Cardiac septum (tissue), 1 donor: ENCODE data around the gene HDAC9. TPM values are rescaled to one million over a fixed set of nuclear protein-coding genes. Genes with fewer than 3 reads are reported as not detected.
"Not testable (repeated sequence)": the region's sequence is repeated elsewhere in the genome, so short reads cannot be mapped to it uniquely, and the experiment has no call there.

Source experiments
- DNase-seq: peaks from one replicate; pipeline ENCODE4 v3.0.0-alpha.2; 2020; ENCODE audit warnings: low spot score
- intact Hi-C: fragments of 100-400 bp; cut with DNase I; formaldehyde crosslinking; loops from one replicate; pipeline ENCODE4 v1.14.0; 2022
- total RNA-seq: library from RNA; stranded (reverse); fragmentation: NEBNext Ultra II Directional; extraction: Animal tissue kit (Norgen Biotek cat#: 25700); gene quantifications from one replicate; pipeline ENCODE4 v1.2.1, GENCODE V29; 2021
- donor health status: DM: no; HTN: no; CAD: no.

The HDAC9 gene
- total RNA-seq, 1 donor from 2014 or later = 87.5 TPM

DNA sequence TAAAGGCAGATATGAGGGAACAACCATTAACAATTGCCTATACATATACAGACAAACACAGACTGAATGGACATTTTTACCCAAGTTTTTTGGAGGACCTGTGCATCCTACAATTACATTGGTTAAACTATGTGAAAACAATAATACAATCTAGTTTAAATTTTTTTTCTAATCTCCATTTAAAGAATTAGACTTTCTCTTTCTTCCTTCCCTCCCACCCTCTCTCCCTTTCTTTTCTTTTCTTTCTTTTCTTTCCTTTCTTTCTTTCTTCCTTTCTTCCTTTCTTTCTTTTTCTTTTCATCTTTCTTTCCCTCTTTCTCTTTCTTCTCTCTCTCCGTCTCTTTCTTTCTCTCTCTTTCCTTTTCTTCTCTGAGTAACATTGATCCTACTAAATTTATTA, 183.7 kb downstream of the HDAC9 start:
- no peak for DNase-seq
- intact Hi-C loops = no loop called here

- intact Hi-C loops = no loop called here
- no peak for DNase-seq
Measured at GRCh38 chr7:18680576-18680975, 185.0 kb downstream of the HDAC9 start.

- DNase-seq = no peak
- intact Hi-C loops = no loop called here
Measured at GRCh38 chr7:18684916-18685315, 189.4 kb downstream of the HDAC9 start.

DNA sequence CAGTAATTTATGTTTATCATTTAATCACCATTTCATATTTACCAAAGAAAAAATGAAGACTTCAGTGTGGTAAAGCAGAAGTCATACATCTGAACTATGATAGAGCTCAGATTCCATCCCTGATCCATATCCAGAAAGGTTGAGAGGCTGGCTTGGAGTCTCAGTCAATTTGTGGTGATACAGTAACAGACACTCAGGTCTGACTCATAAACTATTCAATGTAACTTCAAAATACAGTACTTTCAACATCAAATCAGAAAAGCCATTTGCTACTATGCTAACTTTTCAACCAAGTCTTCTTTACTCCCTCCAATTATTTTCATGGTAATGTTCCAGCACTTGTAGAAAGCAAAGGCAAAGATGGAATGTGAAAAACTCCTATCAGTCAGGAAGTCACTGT, 190.4 kb downstream of the HDAC9 start:
- intact Hi-C loops = no loop called here
- no peak for DNase-seq

DNA sequence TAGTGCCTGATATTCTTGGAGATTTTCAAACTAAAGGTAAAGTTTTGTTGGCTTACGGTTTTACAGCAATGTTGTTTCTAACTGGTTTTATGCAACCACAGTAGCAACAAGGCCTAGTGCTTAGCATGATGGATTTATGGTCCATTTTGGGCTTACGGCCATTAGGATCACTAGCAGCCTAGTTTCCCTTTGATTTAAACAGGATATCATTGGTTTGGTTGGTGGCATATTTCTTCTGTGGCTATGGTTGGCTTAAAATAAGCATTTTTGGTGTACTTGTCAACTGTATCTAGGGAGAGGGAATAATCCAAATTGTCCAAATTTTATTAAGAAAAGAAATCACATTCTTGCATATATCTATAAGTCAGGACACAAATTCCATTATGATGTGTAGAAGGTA, 194.0 kb downstream of the HDAC9 start:
- intact Hi-C loops = no loop called here
- no peak for DNase-seq

- intact Hi-C loops = no loop called here
- DNase-seq = no peak
Measured at GRCh38 chr7:18693406-18693805, 197.9 kb downstream of the HDAC9 start.

GRCh38 chr7:18693816-18694215, 198.3 kb downstream of the HDAC9 start:
- intact Hi-C loops = no loop called here
- DNase-seq = no peak

- intact Hi-C loops = no loop called here
Measured at GRCh38 chr7:18694484-18694883, 198.9 kb downstream of the HDAC9 start.

DNA sequence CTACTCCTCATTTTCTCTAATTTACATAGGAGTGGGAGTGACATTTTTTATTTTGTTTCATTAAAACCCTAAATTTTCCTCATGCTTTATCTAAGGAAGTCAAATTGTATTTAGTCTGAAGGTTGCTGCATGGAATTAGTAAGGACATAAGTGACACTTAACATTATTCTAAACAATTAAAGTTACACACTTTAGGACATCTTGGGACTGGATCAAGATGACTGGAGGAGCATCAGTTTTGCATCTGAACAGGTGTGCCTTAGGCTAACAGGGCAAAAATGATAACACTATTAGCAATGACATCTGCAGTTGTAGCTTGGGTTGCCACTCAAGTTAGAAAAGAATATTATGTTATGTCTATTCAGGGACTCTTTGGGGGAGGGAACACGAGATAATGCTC, 199.4 kb downstream of the HDAC9 start:
- no peak for DNase-seq
- intact Hi-C loops = no loop called here

More at GRCh38 chr7:18694484-18694883, 198.9 kb downstream of the HDAC9 start:
- no peak for DNase-seq

DNA sequence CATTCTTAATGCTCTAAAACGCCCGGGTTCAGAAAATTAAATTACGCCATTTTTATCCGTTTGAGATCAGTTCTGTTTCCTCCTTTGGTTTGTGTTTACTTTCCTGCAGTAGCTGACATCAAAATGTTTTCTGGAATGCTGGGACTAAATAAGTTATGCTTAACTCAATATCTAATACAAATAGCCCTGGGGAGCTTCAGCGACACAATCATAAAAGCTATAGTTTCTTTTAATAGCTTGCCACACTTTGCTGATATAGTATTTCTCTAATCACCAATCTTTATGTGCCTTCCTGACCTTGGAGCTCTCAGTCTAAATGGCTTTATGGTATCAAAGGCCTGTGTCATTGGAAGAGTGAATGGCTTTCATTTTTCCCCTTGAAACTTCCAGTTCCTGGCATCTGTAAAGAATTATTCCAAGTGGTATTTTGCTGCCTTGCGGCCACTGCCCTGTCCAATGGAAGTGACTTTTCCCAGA, 202.7 kb downstream of the HDAC9 start:
- intact Hi-C loops = no loop called here
- DNase-seq = no peak

GRCh38 chr7:18700147-18700546, 204.6 kb downstream of the HDAC9 start:
- intact Hi-C loops = no loop called here
- DNase-seq = no peak

DNA sequence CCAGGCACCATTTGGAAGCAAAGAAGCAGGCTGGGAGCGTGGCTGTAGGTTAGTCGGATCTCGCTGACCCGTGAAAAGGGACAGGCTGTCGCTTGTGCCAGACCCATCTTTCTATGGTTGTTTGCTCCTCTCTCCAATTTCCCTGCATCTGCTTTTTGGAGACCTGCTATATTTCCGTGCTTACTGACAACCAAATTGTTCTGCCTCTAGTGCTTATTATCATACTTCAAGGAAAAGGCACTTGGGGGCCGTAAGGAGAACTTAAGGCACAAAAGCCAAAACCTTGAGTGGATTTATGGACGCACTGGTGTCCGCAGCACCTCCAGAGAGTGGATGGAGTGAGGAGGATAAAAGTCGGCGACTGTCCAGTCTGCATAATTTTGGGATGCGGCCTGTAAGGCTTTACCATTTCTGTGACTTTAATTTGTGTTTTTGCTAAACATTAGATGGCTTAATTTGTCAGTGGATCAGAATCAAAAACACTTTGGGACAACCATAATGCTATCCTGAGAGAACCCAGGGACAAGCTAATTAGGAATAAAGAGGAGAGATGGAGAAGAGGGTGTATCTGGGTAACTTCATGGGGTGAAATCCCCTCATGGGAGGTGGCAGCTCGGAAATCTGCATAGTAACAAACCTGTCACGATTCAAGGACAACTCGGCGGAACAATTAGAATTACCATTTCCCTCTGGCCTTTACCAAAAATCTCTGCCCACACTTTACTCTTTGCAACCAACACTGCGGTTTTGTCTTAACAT, 206.7 kb downstream of the HDAC9 start:
- no peak for DNase-seq
- intact Hi-C loops = no loop called here

GRCh38 chr7:18703685-18704084, 208.1 kb downstream of the HDAC9 start:
- intact Hi-C loops = no loop called here
- DNase-seq = no peak

DNA sequence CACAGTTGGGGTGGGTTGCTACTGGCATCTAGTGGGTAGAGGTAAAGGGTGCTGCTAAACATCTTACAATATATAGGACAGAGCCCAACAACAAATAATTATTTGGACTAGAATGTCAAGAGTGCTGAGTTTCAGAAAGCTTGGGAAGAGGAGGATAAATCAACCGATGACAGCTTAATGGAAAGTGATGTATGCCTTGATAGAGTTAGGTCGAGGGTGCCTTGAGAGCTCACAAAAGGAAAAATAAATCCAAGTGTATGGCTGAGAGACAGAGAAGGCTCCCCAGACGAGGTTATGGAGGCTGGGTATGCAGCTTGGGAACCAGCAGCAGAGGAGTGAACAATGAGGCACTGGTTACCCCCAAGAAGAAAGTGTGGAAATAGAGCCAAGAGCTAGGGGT, 211.1 kb downstream of the HDAC9 start:
- intact Hi-C loops = no loop called here
- no peak for DNase-seq

- intact Hi-C loops = no loop called here
- no peak for DNase-seq
Measured at GRCh38 chr7:18708204-18708603, 212.7 kb downstream of the HDAC9 start.

DNA sequence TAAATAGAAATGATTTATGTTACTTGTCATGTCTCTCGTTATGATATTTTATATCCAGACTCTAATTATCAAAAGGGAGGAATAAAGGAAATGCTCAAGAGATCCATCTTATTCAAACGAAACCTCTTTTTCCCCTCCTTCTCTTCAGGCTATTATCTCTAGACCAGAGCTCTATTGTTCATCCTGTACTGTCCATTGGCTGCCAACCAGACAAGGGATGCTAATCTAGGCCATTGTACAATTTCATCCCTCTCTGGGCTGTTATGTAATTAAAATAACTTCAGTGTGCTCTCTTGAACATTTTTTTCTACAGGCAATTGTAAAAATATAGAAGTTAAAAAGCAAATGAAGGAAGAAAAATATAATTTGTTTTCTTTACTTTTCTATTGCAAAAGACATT, 220.4 kb downstream of the HDAC9 start:
- no peak for DNase-seq
- intact Hi-C loops = no loop called here

DNA sequence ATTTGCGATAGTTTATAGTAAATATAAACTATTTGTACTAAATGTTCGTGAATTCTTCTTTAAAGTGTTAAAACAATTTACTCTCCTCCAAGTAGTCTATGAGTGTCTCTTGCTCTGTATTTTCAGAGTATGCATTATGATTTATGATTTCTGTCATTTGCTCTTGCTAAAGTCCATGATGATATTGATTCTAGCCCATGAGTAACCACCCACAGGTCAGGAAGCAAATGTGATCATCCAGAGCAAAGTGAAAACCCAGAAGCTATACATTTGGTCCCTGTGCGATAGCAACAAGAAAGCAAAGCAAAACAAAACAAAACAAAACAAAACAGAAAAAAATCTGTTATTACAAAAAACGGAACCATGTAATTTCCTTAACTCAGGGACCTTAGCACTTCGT, 225.9 kb downstream of the HDAC9 start:
- no peak for DNase-seq
- intact Hi-C loops = no loop called here

DNA sequence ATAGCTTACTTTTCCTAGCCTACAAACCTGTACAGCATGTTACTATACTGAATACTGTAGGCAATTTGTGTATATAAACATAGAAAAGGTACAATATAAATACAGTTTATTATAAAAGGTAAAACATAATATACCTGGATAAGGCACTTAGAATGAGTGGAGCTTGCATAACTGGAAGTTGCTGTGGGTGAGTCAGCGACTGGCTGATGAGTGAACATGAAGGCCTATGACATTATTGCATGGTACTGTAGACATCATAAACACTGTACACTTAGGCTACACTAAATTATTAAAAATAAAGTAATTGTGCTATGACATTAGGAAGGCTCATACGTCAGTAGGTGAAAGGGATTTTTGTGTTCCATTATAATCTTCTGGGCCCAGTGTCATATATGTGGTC, 228.8 kb downstream of the HDAC9 start:
- intact Hi-C loops = no loop called here
- no peak for DNase-seq

- no peak for DNase-seq
- intact Hi-C loops = no loop called here
Measured at GRCh38 chr7:18727115-18727870, 231.7 kb downstream of the HDAC9 start.

DNA sequence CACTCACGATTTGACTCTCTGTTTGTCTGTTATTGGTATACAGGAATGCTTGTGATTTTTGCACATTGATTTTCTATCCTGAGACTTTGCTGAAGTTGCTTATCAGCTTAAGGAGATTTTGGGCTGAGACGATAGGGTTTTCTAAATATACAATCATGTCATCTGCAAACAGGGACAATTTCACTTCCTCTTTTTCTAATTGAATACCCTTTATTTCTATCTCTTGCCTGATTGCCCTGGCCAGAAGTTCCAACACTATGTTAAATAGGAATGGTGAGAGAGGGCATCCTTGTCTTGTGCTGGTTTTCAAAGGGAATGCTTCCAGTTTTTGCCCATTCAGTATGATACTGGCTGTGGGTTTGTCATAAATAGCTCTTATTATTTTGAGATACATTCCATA, 240.5 kb downstream of the HDAC9 start:
- intact Hi-C loops, DNase-seq: not testable (repeated sequence)

DNA sequence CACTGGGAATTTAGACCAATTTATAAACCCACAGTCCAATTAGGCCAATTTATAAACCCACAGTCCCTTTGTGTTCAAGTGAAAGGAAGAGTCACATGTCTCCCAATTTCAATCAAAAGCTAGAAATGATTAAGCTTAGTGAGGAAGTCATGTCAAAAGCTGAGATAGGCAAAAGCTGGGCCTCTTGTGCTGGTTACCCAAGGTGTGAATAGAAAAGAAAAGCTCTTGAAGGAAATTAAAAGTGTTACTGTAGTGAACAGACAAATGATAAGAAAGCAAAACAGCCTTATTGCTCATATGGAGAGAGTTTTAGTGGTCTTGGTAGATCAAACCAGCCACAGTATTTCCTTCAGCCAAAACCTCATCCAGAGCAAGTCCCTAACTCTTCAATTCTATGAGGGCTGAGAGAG, 245.0 kb downstream of the HDAC9 start:
- intact Hi-C loops = no loop called here
- no peak for DNase-seq
